NCI-H2196 treated with DMSO at 0.1 percent for 48 hours (cell line): ENCODE measurements around the gene MUC4.

Experiments used
- DNase-seq: peaks from one replicate; lab custom pipeline; 2025; ENCODE audit not compliant: unreplicated experiment; lab: John Stamatoyannopoulos, UW

MUC4 gene

DNA sequence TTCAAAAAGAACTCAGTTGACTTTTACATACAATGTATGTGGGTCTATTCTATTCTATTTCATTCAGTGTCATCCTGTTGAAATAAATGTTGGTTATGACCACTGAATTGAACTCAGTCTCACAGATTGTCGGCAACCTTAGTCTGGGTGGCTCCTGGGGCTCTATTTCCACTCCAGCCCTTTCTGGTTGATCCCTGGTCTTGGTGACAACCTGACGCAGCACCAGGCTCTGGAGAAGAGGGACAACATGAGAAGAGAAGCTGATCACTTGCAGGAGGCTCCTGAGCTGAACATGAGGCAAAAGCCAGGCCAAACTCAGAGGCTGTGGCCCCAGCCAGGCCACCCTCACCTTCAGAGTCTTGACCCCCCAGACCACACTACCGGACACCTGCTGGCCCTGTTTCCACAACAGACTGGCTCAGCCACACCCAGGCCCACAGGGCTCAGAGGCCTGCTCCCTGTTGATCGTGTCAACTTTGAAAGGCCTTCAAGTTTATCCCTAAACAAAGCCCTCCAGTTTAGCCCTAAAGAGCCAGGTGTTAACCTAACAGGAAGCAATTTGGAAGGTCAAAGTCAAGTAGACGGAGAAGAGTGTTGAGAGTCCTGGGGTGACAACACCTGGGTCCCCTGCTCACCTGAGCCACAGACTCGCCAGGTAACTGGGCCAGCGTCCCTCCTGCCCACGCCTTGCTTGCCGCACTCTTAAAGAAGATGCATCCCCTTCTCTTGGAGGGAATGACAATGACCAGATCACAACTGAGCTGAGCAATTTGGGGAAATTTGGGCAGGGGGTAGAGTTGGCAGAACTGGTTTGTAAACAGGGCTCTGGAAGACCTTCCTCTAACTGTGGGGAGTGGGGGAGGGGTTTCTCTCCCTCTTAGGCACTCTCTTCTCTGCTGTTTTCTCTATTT, 106.4 kb downstream of the MUC4 start:
- no peak for DNase-seq

DNA sequence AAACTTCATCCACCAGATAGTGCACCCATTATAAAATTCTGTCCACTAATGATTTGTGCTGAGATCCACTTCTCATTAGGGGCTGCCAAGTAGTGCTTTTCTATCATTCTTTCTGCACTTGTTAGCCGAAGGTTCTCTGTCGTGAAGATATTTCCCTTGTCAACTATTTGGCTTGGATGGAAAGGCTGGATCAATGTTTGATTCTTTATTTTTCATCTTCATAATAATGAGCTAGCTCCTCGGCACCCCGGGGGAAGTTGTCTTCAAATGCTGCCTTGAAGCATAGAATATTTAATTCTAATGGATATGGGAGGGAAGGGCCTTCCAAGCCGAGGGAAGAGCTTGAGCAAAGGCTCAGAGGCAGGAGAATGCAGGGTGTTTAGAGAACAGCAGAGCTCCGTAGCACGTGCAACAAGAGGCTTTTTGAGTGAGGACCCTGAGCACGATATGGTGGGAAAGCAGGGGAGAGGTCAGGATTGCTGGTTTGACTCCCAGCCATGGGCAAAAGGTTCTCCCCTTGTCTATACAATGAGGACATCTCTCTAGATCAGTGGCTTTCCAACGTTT, 107.2 kb downstream of the MUC4 start:
- DNase-seq = no peak

DNA sequence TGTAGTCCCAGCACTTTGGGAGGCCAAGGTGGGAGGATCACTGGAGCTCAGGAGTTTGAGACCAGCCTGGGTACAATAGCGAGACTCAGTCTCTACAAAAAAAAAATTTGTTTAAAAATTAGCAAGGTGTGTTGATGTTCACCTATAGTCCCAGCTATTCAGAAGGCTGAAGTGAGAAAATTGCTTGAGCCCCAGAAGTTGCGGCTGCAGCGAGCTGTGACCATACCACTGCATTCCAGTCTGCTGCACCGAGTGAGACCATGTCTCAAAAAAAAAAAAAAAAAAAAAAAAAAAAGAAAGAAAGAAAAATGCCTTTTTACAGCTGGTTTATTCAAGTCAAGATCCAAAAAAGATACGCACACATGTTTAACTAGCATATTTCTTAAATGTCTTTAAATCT, 108.0 kb downstream of the MUC4 start:
- DNase-seq = no peak

DNA sequence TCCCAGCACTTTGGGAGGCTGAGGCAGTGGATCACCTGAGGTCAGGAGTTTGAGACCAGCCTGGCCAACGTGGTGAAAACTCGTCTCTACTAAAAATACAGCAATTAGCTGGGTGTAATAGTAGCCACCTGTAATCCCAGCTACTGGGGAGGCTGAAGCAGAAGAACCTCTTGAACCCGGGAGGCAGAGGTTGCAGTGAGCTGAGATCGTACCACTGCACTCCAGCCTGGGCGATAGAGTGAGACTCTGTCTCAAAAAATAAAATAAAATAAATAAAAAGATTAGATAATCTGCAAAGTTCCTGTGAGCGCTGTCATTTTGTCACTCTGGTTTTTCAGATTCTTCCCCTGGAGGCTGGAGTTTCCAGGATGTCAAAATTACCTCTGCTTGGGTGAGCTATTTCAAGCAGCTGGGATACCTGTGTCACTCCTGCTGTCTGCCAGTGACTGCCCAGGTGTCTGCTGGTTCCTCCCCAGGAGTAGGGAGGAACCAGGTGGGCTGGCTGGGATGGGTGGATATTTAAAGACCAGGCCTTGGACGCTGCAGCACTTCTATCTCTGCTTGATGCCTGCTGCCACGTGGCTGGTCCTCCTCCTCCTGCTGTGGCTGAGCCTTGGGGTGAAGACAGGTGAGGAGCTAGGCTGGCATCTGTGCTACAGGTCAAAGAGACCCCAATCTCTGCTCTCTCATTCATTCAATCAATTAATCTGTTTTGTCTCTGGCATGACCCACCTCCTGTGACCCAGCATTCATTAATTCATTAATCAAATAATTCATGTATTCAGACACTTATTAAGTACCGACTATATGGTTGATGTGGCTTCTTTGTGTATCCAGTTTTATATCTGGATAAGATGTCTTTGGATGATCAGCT, 110.5 kb downstream of the MUC4 start:
- DNase-seq = no peak

DNA sequence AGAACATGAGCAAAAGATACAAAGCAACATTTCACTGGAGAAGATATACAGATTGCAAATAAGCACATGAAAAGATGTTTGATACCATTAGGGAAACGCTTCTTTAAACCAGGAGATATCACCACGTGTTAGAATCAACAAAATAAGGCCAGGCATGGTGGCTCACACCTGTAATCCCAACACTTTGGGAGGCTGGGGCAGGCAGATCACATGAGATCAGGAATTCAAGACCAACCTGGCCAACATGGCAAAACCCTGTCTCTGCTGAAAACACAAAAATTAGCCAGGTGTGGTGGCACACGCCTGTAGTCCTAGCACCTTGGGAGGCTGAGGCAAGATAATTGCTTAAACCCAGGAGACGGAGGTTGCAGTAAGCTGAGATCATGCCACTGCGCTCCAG, 111.4 kb downstream of the MUC4 start:
- no peak for DNase-seq

DNA sequence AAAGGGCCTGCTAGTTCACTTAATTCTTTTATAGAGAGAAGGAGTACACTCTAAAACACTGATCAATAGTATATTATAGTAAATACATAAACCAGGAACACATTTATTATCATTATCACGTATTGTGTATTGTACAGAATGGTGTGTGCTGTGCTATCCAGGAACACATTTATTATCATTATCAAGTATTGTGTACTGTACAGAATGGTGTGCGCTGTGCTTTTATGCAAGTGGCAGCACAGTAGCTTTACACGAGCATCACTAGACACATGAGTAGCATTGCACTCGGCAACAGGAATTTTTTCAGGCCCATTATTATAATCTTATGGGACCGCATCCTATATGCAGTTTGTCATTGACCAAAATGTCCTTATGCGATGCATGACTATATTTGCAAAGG, 111.9 kb downstream of the MUC4 start:
- no peak for DNase-seq

DNA sequence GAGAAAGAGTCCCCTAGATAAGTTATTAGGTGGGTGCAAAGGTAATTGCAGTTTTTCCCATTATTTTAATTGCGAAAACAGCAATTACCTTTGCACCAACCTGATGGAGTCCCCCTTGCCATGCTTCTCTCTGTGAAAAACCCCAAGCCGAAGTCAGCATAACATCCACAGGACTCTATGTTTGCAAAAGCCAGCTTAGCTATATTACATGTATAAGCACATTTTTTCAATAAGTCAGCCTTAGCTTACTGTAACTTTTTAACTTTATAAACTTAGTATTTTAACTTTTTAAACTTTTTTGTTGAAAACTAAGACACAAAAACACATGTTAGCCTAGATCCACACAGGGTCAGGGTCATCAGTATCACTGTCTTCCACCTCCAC, 112.3 kb downstream of the MUC4 start:
- no peak for DNase-seq

DNA sequence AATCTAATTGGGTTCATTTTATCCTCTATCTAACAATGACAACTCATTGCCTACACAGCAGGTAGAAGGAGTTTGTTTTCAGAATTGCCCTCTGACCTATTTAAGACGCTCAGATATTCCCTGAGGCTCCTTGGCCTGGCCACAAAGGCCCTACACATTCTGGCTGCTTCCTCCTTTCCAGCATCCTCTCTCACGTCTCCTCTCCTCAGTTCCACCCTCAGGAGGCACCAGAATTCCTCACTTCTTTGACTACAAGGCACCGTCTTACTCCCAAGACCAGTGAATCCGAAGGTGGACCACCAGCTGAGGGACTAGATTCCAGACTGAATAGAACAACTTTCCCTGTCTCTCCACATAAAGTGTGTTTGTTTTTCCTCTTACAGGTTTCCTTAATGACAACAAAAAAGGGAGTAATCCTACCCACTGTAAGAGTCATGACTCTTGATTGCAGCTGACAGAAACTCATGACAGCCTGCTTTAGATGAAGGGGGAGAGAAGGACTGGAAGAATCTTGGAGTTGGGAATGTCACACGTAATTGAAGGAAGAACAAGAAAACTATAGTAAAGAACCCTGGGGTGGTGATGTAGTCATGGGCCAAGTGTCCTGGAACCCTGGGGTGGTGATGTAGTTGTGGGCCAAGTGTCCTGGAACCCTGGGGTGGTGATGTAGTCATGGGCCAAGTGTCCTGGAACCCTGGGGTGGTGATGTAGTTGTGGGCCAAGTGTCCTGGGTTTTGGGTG, 112.9 kb downstream of the MUC4 start:
- DNase-seq = no peak

DNA sequence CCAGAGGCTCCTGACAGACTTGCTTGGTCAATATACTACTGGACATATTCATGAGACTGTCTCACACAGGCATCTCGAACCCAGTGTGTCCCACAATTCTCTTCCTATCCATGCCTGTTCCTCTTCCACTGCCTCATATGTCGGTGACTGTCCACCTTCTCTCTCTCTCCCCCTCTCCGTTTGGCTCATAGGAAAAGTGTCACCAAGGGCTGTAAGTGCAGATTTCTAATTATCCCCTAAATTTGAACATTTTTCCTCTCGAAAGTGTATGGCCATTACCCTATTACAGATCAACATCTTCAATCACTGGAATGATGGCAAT, 113.4 kb downstream of the MUC4 start:
- DNase-seq = no peak

DNA sequence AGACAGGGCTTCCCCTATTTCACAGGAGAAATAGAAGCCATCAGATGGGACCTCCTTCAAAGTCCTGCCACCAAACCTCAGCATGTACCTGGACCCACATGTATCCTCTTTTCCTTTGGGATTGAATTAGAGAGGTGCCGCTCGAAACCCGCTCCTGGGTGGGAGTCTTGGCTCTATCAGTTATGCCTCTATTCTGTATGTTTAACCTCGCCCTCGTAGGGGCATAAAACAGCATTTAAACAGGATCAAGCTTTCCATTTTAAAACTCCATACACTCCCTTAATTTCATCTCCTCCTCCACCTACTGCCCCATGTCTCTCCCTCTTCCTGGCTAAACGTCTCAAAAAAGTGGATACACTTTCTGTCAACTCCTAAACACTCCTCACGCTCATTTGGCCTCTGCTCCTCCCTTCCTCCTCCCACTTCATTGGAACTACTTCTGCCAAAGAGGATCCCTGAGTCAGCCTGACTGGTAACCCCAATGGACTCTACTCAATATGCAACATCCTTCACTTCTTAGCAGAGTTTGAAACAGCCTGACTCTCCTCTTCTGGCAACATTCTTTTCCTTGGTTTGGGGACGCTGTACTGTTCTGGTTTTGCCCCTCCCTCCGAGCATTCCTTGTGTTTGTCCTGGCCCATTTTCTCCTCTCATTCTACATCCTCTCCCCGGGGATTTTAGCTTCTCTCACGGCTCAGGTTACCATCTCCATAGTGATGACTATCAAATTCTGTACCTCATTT, 114.0 kb downstream of the MUC4 start:
- DNase-seq = no peak
